Activated CD4-positive, CD25-positive, alpha-beta regulatory T cell treated with anti-CD3 and anti-CD28 coated beads, Interleukin-2, amount 50 U/mL, for 72 hours (primary cell): ENCODE measurements around the gene ZBTB16.

ENCODE experiments used
- DNase-seq: peaks from one replicate; pipeline ENCODE4 v3.0.0; 2021

ZBTB16 gene

DNA sequence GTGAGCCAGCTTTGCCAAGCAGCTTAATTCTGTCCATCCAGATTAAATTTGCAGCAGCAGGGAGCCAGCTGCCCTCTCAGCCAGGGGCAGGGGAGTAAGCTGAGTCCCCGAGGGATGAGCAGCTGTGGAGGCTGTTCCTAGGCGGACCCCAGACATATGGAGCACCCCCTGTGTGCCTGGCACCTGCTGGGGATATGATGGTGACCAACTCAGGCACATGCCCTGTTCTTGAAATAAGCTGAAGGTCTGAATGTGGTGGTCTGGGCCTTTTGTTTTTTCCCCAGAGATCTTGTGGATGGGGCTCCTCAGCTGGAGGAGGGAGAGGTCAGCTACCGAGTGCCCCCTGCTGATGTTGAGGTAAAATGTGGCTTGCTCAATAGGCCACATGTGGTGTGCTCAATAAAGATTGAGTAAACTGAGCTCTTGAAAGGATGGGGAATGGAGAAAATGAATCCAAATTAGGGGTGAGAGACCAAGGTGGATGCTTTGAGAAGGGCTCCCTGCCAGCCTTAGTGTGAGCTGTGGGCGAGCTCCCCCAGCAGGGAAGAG lies 133.4 kb downstream of the ZBTB16 start:
- no peak for DNase-seq

GRCh38 chr11:114193730-114194679 lies 134.5 kb downstream of the ZBTB16 start:
- no peak for DNase-seq

- DNase-seq, result no peak
These were observed 135.2 kb downstream of the ZBTB16 start for GRCh38 chr11:114194702-114195101.

DNA sequence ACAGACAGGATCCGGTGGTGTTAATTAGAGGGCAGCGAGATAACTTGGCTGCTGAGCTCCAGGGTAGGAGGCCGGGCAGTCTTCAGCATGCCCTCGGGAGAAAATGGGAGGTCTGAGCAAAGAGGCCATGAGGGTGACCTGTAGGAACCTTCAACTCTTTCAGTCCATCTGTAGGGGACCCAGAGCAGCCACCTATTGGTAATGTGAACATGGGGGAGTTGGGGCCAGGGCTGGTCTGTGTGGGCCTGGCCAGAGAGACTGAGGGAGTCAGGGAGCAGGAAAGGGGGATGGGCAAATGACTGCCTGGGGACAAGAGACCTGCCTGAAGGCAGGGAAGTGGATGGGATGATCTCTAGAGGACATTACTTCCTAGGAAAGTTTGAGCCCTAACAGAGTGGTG lies 135.6 kb downstream of the ZBTB16 start:
- no peak for DNase-seq

DNA sequence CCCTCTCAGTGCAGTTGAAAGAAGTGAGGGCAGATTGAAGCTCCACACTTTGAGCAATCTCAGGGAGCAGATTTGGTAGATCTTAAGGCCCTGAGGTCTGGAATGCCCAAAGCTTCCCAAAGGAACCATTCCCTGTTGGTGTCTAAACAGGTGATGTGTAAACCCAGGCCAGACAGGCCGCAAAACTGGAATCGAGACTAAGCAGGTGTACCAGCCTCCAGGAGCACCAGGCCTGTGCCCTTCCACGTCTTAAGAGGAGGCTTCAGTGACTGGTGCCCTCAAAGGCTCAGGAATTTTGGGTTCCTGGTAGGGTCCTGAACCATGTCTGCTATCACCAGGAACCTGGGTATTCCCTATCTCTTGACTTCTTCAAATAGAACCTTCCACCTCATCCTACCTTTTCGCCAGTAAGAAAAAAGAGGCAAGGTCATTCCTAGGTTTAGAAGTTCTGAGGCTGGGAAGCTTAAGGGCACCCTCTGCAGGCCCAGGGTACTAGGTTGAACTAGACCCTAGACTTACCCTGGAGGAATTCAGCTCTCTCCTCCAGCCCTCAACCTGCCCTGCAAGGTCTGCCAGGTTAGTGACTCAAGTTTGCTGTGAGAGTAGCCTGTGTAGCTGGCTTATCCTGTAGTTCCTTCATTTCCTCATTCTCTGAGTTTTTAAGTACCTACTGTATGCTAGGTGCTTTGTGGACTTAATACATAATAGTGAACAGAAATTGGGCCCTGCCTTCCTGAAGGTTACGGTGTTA lies 136.6 kb downstream of the ZBTB16 start:
- no peak for DNase-seq

- DNase-seq, result no peak
These were observed 137.6 kb downstream of the ZBTB16 start for GRCh38 chr11:114196997-114197703.

DNA sequence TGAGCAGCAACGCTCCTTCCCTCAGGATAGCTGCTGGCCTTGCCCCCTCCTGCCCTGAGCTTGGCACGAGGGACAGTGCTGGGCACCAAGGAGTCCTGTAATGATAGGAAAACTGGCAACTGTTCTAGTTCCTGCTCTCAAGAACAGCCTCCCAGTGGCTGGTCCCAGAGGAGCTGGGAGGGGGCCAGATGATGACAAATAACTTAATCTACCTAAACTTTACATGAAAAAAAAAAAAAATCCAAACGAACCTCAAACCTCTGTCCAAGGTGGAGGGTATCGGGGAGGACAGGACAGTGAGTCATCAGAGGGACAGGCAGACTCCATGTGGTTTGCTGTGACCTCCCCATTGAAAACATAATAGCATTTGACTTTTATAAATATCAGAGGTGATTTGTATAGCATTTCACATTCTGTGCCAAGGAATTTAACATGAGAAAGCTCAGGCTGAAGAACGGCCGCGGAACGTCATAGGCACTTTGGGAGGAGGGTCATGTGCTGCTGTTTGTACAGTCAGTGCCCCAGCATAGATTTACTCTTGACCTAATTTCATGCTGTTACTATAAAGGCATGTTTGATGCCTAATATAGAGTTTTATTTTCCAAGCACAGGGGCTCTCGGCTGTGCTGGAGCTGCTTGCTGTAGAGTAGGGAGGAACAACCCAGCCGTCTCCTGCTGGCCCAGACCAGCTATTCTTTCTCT lies 138.4 kb downstream of the ZBTB16 start:
- DNase-seq, result no peak

DNA sequence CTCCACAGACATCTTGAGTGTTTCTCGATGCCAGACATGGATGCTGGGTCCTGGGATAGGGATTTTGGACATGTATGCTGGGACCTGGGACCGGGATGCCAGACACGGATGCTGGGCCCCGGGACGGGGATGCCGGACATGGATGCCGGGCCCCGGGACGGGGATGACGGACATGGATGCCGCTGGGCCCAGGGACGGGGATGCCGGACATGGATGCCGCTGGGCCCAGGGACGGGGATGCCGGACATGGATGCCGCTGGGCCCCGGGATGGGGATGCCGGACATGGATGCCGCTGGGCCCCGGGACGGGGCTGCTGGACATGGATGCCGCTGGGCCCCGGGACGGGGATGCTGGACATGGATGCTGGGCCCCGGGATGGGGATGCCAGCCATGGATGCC lies 139.5 kb downstream of the ZBTB16 start:
- no peak for DNase-seq

- DNase-seq, result no peak
These were observed 141.0 kb downstream of the ZBTB16 start for GRCh38 chr11:114200351-114201133.

GRCh38 chr11:114201219-114201618 lies 141.7 kb downstream of the ZBTB16 start:
- no peak for DNase-seq

DNA sequence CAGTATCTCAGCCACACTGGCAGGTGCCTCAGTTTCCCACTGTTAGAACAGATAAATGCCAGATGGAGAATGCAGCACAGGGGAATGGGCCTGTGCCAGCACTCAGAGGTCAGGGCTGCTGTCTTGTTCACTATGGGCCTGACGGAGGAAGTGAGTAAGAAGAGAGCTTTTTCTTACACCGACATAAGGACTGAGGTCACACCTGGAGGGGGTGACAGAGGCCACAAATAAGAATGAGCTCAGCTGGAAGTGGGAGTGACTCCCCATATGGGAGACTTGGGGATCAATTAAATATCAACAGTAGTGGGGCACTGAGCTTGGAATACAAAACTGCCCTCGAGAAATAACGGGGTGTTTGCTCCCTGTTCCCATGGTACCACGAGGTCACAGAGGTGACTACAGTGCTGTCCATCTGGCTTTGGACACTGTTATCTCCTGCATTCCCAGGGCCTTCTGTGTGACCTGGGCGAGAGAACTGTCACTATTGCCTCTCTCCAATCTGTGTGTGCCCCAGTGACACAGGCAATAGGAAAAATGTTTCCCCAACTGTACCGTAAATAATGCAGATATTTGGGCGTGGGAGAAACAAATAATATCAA lies 142.6 kb downstream of the ZBTB16 start:
- no peak for DNase-seq

GRCh38 chr11:114207096-114207495 lies 147.6 kb downstream of the ZBTB16 start:
- DNase-seq, result no peak

- DNase-seq, result no peak
These were observed 148.9 kb downstream of the ZBTB16 start for GRCh38 chr11:114208377-114208776.

DNA sequence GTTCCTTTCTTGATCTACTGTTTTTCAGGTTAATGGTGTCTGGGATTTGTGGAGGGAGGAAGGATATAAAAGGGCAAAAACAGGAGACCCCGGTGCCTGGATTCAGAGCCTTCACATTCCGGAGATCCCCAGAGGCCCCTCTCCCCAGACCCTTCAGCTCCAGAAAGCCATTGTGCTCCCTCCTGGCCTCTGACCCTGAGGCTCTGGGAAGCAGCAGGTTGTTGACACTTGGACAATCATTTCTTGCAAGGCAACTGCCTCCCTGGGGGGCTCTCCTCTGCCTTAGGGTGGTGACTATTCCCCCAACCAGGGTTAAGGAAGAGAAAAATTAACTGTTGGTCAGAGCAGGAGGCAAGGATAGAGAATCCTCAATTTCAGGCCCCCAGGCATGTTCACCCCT lies 149.8 kb downstream of the ZBTB16 start:
- no peak for DNase-seq

- DNase-seq, result no peak
These were observed 150.4 kb downstream of the ZBTB16 start for GRCh38 chr11:114209904-114210303.

DNA sequence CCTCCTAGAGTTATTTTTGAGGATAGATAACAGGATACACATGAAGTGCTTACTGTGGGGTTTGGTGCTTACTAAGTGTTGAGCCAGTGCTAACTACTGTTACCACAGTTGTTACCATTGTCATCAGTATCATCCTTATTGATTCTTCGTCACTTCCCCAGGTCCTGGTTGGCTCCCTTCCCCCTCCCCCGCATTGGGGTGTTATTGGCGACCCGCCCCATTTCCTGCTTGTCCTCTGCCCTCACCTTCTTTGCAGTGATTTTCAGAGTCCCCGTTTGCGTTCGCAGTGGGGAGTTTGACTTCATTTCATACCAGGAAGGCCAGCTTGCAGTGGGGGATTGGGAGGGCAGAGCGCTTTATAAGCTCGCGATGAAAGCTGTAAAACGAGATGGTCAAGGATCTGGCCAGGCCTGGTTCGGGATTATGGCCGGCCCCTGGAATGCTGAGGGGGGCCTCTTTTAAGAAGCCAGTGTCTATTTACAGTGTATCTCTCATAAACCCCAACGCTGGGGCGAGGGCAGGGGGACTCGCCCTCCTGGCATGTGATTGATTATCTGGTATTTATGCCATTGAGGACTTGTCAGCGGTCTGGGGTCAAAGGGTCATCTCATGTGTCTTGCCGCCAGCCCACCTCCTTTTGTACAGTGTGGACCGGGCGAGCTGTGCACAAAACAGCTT lies 152.1 kb downstream of the ZBTB16 start:
- no peak for DNase-seq

DNA sequence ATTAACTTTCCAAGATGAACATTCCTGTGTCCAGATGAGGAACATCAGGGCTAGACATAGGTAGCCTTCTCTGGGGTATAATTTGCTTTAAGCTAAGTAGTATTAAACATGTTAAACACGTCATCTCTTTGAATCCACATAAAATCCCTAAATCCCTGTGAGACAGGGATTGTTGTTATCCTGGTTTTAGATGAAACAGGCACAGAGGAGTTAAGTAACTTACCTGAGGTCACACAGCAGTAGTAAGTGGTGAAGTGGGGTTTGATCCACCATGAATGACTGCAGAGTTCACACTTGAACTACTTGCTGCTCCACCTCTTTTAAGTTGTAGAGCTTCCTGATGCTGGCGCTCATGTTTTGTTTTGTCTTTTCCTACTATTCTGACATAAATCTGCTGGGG lies 154.1 kb downstream of the ZBTB16 start:
- no peak for DNase-seq

- no peak for DNase-seq
These were observed 155.9 kb downstream of the ZBTB16 start for GRCh38 chr11:114215428-114215827.

GRCh38 chr11:114215871-114216795 lies 156.6 kb downstream of the ZBTB16 start:
- no peak for DNase-seq
